GM10847 (cell line): ENCODE measurements around the gene PPP1R1B.

Experiments
- POLR2A ChIP-seq: IDR thresholded peaks from 2 replicates; pipeline ENCODE4 v1.6.1; 2011; ENCODE audit not compliant: insufficient read length; ENCODE audit errors: extremely low read depth

PPP1R1B gene

GRCh38 chr17:39626171-39627046 lies at the start of gene PPP1R1B:
Gene PPP1R1B (plus strand): TSS chr17:39626952. CDS start chr17:39627393, 441 bp downstream.
- TF ChIP-seq POLR2A = no peak

GRCh38 chr17:39578272-39578671 lies 48.5 kb upstream of the PPP1R1B start:
- no peak for TF ChIP-seq POLR2A

GRCh38 chr17:39579318-39580081 lies 47.3 kb upstream of the PPP1R1B start:
- no peak for TF ChIP-seq POLR2A

DNA sequence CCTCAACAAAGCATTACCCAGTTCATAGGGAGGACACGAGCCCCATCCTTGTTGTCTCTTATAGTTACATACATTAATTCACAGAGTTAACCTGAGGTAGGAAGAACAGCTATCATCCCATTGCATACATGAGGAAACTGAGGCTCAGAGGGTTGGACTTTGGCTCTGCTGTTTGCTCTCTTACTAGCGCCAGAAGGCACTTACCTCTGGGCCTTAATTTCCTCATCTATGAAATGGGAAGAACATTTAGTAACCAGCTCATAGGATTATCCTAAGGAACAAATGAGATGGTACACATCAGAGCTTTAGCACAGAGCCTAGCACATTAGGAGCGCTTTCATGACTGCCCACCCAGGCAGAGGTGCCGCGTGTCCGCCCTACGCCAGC lies 46.7 kb upstream of the PPP1R1B start:
- no peak for TF ChIP-seq POLR2A

- TF ChIP-seq POLR2A = no peak
Measured at GRCh38 chr17:39581071-39581758, 45.5 kb upstream of the PPP1R1B start.

GRCh38 chr17:39581759-39582085 lies 45.0 kb upstream of the PPP1R1B start:
- no peak for TF ChIP-seq POLR2A

GRCh38 chr17:39582658-39583057 lies 44.1 kb upstream of the PPP1R1B start:
- TF ChIP-seq POLR2A = no peak

GRCh38 chr17:39591958-39592954 lies 34.5 kb upstream of the PPP1R1B start:
- TF ChIP-seq POLR2A = no peak

DNA sequence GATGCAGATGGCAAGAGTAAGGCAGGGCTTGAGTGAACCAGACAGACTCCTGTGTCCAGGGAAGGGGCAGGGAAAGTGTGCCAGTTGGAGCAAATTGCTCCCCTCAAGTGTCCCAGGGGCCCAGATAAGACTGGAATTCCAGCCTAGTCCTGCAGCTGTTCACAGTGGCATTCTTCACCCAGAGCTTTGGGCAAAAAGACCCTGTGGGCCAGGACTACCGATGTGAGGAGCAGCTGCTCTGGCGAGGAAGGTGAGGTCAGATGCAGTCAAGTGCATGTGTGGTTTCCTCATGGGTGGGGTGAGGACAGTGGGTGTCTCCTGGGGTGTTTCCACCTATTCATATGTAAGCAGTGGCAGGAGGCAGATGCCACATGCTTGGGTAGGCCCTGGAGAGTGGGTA lies 33.4 kb upstream of the PPP1R1B start:
- TF ChIP-seq POLR2A = no peak

GRCh38 chr17:39595294-39595693 lies 31.5 kb upstream of the PPP1R1B start:
- no peak for TF ChIP-seq POLR2A

- no peak for TF ChIP-seq POLR2A
Measured at GRCh38 chr17:39595928-39596510, 30.7 kb upstream of the PPP1R1B start.

DNA sequence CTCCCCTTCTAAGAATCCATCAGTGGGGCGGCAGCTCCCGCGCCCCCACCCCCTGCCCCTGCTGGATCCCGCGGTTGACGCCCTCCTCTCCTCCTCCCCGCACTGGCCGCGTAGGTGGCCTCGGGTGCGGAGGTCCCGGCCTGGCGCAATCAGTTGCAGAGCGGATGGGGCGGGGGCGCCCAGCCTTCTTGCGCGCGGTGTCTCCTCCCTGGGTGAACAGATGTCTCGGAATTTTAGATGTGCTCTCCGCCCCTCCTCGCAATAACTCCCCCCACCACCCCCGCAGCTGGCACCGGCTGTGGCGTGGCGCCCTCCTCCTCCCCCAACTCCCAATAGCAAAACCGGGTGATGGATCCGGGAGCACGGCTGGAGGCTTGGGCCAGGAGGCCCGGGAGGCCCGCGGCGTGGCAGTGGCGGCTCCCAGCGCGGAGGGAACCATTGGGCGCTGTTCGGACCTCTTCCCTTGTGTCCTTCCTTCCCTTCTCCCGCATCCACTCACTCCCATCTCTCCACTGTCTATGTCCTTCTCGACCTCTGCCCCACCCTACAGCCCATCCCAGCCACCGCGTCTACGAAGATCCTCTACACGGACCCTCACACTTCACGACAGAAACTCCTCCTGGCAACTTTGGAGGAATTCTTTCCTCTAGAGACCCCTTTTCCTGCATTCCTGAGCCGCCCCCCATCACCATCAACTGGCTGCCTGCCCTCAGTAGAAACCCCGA lies 30.0 kb upstream of the PPP1R1B start:
- no peak for TF ChIP-seq POLR2A

DNA sequence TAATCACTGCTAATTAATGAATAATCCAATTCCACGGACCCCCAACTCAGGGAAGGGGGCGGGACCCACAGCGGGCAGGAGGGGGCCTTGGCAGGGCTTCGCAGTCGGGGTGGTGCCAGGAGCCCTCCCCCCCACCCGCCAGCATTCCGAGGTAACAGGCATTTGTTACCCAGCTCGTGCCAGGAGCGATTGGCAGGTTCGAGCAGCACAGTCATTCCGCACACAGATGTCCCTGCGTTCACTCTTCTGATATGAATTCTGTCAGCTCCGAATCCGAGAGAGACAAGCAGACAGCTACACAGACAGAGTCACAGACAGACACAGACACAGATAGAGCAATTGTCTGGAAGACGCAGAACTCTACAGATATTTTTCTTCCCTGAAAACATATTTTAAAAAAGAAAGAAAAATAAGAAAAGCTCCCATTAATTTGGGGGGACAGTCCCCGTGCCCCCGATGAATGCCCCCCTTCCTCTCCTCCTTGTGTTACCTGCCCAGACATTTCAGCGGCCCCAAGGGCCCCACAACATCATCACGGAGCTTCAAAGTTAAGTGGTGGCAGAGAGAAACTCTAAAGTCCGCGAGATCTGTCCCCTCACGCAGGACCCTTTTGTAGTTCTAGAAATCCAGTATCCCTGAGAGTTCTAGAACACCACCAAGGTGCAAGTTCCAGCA lies 29.2 kb upstream of the PPP1R1B start:
- no peak for TF ChIP-seq POLR2A
